ENCODE results near the gene GGPS1.
"Not testable (repeated sequence)": the region's sequence is repeated elsewhere in the genome, so short reads cannot be mapped to it uniquely, and the experiment has no call there.

GRCh38 chr1:235364189-235364588, 35.8 kb downstream of the GGPS1 start:
- not testable (repeated sequence) for TF ChIP-seq CTCF, POLR2A (IDR thresholded peaks at IDR 0.05)
